ENCODE results near the gene C1QTNF7.
A peak's percentile ranks its signal among the peaks of the same experiment; 100 is the strongest.

Gene C1QTNF7

GRCh38 chr4:15398732-15399131 is 29.1 kb upstream of the C1QTNF7 start:
- no peak for TF ChIP-seq CTCF (IDR thresholded peaks at IDR 0.05; ENCODE audit: low read depth, low read length, missing control alignments)

GRCh38 chr4:15400226-15400625 is 27.6 kb upstream of the C1QTNF7 start:
- no peak for DNase-seq (ENCODE audit: extremely low read depth, low read depth)
- H3K4me3 ChIP-seq (replicated peaks; ENCODE audit: low read depth, low read length) = no peak overlapping the region
- TF ChIP-seq CTCF (IDR thresholded peaks at IDR 0.05; ENCODE audit: low read depth, low read length, missing control alignments) = no peak

More at GRCh38 chr4:15398732-15399131, 29.1 kb upstream of the C1QTNF7 start:
- DNase-seq (ENCODE audit: extremely low read depth, low read depth) = no peak
- no peak overlapping the region for H3K4me3 ChIP-seq (replicated peaks; ENCODE audit: low read depth, low read length)

GRCh38 chr4:15400981-15401671 is 26.7 kb upstream of the C1QTNF7 start:
- no peak for TF ChIP-seq CTCF (IDR thresholded peaks at IDR 0.05; ENCODE audit: low read depth, low read length, missing control alignments)
- no peak overlapping the region for H3K4me3 ChIP-seq (replicated peaks; ENCODE audit: low read depth, low read length)
- peak; percentile 41 for DNase-seq (ENCODE audit: extremely low read depth, low read depth)

- no peak overlapping the region for H3K4me3 ChIP-seq (replicated peaks; ENCODE audit: low read depth, low read length)
- no peak for DNase-seq (ENCODE audit: extremely low read depth, low read depth)
- TF ChIP-seq CTCF (IDR thresholded peaks at IDR 0.05; ENCODE audit: low read depth, low read length, missing control alignments) = no peak
These were observed 25.7 kb upstream of the C1QTNF7 start for GRCh38 chr4:15402146-15402545.

GRCh38 chr4:15402974-15403373 is 24.9 kb upstream of the C1QTNF7 start:
- no peak overlapping the region for H3K4me3 ChIP-seq (replicated peaks; ENCODE audit: low read depth, low read length)
- TF ChIP-seq CTCF (IDR thresholded peaks at IDR 0.05; ENCODE audit: low read depth, low read length, missing control alignments) = no peak
- DNase-seq (ENCODE audit: extremely low read depth, low read depth) = no peak

GRCh38 chr4:15405018-15405417 is 22.8 kb upstream of the C1QTNF7 start:
- H3K4me3 ChIP-seq (replicated peaks; ENCODE audit: low read depth, low read length) = no peak overlapping the region
- DNase-seq (ENCODE audit: extremely low read depth, low read depth) = no peak
- no peak for TF ChIP-seq CTCF (IDR thresholded peaks at IDR 0.05; ENCODE audit: low read depth, low read length, missing control alignments)

GRCh38 chr4:15410750-15411149 is 17.1 kb upstream of the C1QTNF7 start:
- no peak for TF ChIP-seq CTCF (IDR thresholded peaks at IDR 0.05; ENCODE audit: low read depth, low read length, missing control alignments)
- no peak for DNase-seq (ENCODE audit: extremely low read depth, low read depth)
- no peak overlapping the region for H3K4me3 ChIP-seq (replicated peaks; ENCODE audit: low read depth, low read length)

Data from HFF-Myc (cell line).